ENCODE results near the gene PSMD5. TPM values are rescaled to one million over a fixed set of nuclear protein-coding genes. Genes with fewer than 3 reads are reported as not detected.

Gene PSMD5
- polyA plus RNA-seq, 1 of the 3 experiments (the other 2 are of a cell fraction): 13.7 TPM

DNA sequence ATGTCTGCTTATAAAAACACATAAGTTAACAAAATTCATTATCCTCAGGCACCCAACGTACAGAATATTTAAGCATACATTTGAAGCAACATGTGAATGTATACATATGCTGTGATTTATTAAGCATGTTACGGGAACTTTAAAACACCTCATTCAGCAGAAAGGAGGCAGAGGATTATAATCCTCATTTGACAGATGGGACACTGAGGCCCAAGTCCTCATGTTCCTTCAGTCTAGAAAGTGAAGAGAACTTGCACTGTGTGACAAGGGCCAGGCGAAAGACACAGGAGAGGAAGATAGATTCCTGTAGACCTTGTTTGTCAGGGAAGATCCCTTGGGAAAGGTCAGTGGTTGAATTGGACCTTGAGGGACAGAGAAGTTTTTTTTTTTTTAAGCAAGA lies 7.6 kb upstream of the PSMD5 start:
- ChIA-PET POLR2A (interaction anchor here (0.6 kb wide), 1 partner anchor 218 kb away, joined by 3 read pairs; no protein-coding TSS in a partner anchor), CTCF (no interaction called here)
- H3K9me2 ChIP-seq: no peaks in the 10 kb centered on the region
- WGBS (ENCODE audit: low lambda C conversion rate): 96% methylated on average over 3 of the region's 3 CpGs
- H3K36me3 ChIP-seq (replicated peaks in 1 of 2; ENCODE audit: control insufficient read depth in 1 of 2, insufficient read depth in 2 of 2, low read length in 1 of 2): peaks cover 16 to 26% of the 10 kb centered on the region in 2 experiments
- no peak overlapping the region for H2AFZ ChIP-seq (ENCODE audit: low read depth)
- no peak for DNase-seq
- no peak for TF ChIP-seq RCOR1 (IDR thresholded peaks at IDR 0.05; ENCODE audit: low read length)
- TF ChIP-seq RFX5 (IDR thresholded peaks at IDR 0.05; ENCODE audit: low read length): no peak
- TF ChIP-seq RXRA (IDR thresholded peaks at IDR 0.05; ENCODE audit: borderline replicate concordance, low read depth): no peak
- no peak for TF ChIP-seq GABPA (IDR thresholded peaks at IDR 0.05; ENCODE audit: low read depth)
- H3K4me1 ChIP-seq (ENCODE audit: control insufficient read depth in 1 of 2, insufficient read depth in 2 of 2, low read depth in 1 of 2, low read length in 1 of 2): peaks cover 0 to 4% of the 10 kb centered on the region in 2 experiments; a peak in 2 of 4 replicates
- no peaks in the 10 kb centered on the region; the same call in 1 of the 2 replicates for H3K79me2 ChIP-seq (ENCODE audit: insufficient read depth)
- no peak overlapping the region for H3K4me2 ChIP-seq
- no peak overlapping the region for H3K27ac ChIP-seq (ENCODE audit: low read depth in 2 of 2, low read length in 1 of 2)
- H4K20me1 ChIP-seq (ENCODE audit: insufficient read depth): no peaks in the 10 kb centered on the region
- H3K9ac ChIP-seq: no peak overlapping the region
- no peak overlapping the region for H3K4me3 ChIP-seq (ENCODE audit: low read depth in 2 of 2, low read length in 1 of 2)
- H3K9me3 ChIP-seq: no peaks in the 10 kb centered on the region
- no peaks in the 10 kb centered on the region for H3K27me3 ChIP-seq (ENCODE audit: insufficient read depth)
- peaks cover 16% of the 10 kb centered on the region for H3F3A ChIP-seq (replicated peaks; ENCODE audit: insufficient read depth)

DNA sequence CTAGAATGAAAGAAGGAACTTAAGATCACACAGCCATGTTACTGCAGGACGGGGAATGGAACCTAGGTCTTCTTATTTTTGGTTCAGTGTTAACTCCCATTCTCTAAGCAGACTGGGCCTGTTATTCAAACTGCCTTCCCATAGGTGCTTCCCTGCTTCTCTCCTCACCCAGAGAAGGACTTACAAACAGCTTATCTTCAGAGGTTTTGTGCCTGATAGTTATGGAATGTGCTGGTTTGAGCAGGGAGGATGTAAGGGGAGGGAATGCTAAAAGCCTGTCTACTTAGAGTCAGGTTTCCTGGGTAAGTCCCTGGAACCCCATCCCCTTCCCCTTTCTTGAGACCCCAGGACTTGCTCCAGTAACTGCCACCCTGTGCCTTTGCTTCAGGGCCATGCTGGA lies 4.2 kb upstream of the PSMD5 start:
- POLR2A ChIA-PET: no interaction called here
- no peak overlapping the region for H2AFZ ChIP-seq (ENCODE audit: low read depth)
- H3K27ac ChIP-seq (ENCODE audit: low read depth in 2 of 2, low read length in 1 of 2): no peak overlapping the region
- H3K4me2 ChIP-seq: no peak overlapping the region
- TF ChIP-seq MEF2A (IDR thresholded peaks at IDR 0.05; ENCODE audit: borderline replicate concordance, low read depth): no peak
- TF ChIP-seq, protein P1, sequence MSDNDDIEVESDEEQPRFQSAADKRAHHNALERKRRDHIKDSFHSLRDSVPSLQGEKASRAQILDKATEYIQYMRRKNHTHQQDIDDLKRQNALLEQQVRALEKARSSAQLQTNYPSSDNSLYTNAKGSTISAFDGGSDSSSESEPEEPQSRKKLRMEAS (IDR thresholded peaks at IDR 0.05; ENCODE audit: low read depth): no peak
- no peak for TF ChIP-seq POLR2AphosphoS5 (IDR thresholded peaks at IDR 0.05; ENCODE audit: low read depth, low read length)
- TF ChIP-seq FOSL2 (IDR thresholded peaks at IDR 0.05; ENCODE audit: borderline replicate concordance, low read depth): no peak
- no peak for TF ChIP-seq JUND (IDR thresholded peaks at IDR 0.05)
- 100% methylated on average over 1 of the region's 1 CpG for WGBS (ENCODE audit: low lambda C conversion rate)
- H3F3A ChIP-seq (replicated peaks; ENCODE audit: insufficient read depth): peaks cover 11% of the 10 kb centered on the region
- CTCF ChIA-PET: no interaction called here
- no peaks in the 10 kb centered on the region for H4K20me1 ChIP-seq (ENCODE audit: insufficient read depth)
- H3K9ac ChIP-seq: no peak overlapping the region
- H3K27me3 ChIP-seq (ENCODE audit: insufficient read depth): no peaks in the 10 kb centered on the region
- no peak overlapping the region for H3K4me3 ChIP-seq (ENCODE audit: low read depth in 2 of 2, low read length in 1 of 2)
- no peak for DNase-seq
- peaks cover 5 to 12% of the 10 kb centered on the region in 2 experiments; a peak in 1 of 4 replicates for H3K4me1 ChIP-seq (ENCODE audit: control insufficient read depth in 1 of 2, insufficient read depth in 2 of 2, low read depth in 1 of 2, low read length in 1 of 2)
- no peaks in the 10 kb centered on the region for H3K9me2 ChIP-seq
- peaks cover 9 to 11% of the 10 kb centered on the region in 2 experiments for H3K36me3 ChIP-seq (replicated peaks in 1 of 2; ENCODE audit: control insufficient read depth in 1 of 2, insufficient read depth in 2 of 2, low read length in 1 of 2)
- peaks cover 23% of the 10 kb centered on the region for H3K79me2 ChIP-seq (ENCODE audit: insufficient read depth)
- H3K9me3 ChIP-seq: no peaks in the 10 kb centered on the region

DNA sequence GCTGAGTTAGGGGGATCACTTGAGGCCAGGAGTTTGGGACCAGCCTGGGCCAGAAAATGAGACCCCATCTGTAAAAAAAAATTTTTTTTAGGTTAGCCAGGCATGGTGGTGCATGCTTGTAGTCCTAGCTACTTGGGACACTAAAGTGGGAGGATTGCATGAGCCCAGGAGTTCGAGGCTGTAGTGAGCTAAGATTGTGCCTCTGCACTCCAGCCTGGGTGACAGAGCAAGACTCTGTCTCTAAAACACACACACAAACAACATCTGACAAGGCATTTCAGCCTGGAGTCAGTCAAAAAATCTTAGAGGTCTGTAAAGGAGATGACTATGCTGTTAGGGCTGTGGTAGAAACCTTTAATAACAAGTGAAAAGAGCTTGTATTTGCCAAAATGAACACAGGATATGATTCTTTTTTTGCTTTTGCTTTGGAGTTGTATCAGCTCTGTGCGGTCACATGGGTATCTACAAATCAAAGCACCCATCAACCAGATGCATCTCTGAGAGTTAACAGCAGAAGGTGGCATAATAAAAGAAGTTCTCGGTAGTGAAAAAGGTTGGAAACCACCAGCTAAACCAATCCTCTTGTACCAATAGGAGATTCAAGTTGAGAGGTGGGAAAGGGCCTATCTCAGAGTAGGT lies 3.6 kb upstream of the PSMD5 start:
- H3K9ac ChIP-seq: no peak overlapping the region
- 93% methylated on average over 3 of the region's 3 CpGs for WGBS (ENCODE audit: low lambda C conversion rate)
- no peak overlapping the region for H2AFZ ChIP-seq (ENCODE audit: low read depth)
- H3K4me3 ChIP-seq (ENCODE audit: low read depth in 2 of 2, low read length in 1 of 2): no peak overlapping the region
- TF ChIP-seq FOXJ3 (CRISPR knock-in tag; IDR thresholded peaks at IDR 0.05) (no peak), TCF12 (IDR thresholded peaks at IDR 0.05) (no peak), FOSL2 (IDR thresholded peaks at IDR 0.05; ENCODE audit: borderline replicate concordance, low read depth) (no peak), TAF1 (IDR thresholded peaks at IDR 0.05; ENCODE audit: borderline replicate concordance, low read depth, low read length) (no peak), MXI1 (IDR thresholded peaks at IDR 0.05; ENCODE audit: low read depth, low read length) (no peak)
- TF ChIP-seq, protein P2, sequence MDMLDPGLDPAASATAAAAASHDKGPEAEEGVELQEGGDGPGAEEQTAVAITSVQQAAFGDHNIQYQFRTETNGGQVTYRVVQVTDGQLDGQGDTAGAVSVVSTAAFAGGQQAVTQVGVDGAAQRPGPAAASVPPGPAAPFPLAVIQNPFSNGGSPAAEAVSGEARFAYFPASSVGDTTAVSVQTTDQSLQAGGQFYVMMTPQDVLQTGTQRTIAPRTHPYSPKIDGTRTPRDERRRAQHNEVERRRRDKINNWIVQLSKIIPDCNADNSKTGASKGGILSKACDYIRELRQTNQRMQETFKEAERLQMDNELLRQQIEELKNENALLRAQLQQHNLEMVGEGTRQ (IDR thresholded peaks at IDR 0.05; ENCODE audit: borderline replicate concordance, low read depth, low read length): no peak
- ChIA-PET CTCF (no interaction called here), POLR2A (no interaction called here)
- H3K4me1 ChIP-seq (ENCODE audit: control insufficient read depth in 1 of 2, insufficient read depth in 2 of 2, low read depth in 1 of 2, low read length in 1 of 2): peaks cover 5 to 16% of the 10 kb centered on the region in 2 experiments; a peak in 1 of 4 replicates
- no peak for DNase-seq
- H3K4me2 ChIP-seq: no peak overlapping the region
- H3K9me2 ChIP-seq: no peaks in the 10 kb centered on the region
- no peaks in the 10 kb centered on the region for H3K27me3 ChIP-seq (ENCODE audit: insufficient read depth)
- H3K27ac ChIP-seq (ENCODE audit: low read depth in 2 of 2, low read length in 1 of 2): no peak overlapping the region
- H3K79me2 ChIP-seq (ENCODE audit: insufficient read depth): peaks cover 28% of the 10 kb centered on the region
- peaks cover 11% of the 10 kb centered on the region for H3F3A ChIP-seq (replicated peaks; ENCODE audit: insufficient read depth)
- no peaks in the 10 kb centered on the region for H4K20me1 ChIP-seq (ENCODE audit: insufficient read depth)
- H3K36me3 ChIP-seq (replicated peaks in 1 of 2; ENCODE audit: control insufficient read depth in 1 of 2, insufficient read depth in 2 of 2, low read length in 1 of 2): peaks cover 9 to 10% of the 10 kb centered on the region in 2 experiments
- no peaks in the 10 kb centered on the region for H3K9me3 ChIP-seq

Measured in SK-N-SH (cell line).